RKO (cell line): ENCODE measurements around the gene PALM2AKAP2.

Experiments used
- DNase-seq: peaks from one replicate; pipeline ENCODE4 v3.0.0-alpha.2; 2016; ENCODE audit warnings: low spot score

Gene PALM2AKAP2

DNA sequence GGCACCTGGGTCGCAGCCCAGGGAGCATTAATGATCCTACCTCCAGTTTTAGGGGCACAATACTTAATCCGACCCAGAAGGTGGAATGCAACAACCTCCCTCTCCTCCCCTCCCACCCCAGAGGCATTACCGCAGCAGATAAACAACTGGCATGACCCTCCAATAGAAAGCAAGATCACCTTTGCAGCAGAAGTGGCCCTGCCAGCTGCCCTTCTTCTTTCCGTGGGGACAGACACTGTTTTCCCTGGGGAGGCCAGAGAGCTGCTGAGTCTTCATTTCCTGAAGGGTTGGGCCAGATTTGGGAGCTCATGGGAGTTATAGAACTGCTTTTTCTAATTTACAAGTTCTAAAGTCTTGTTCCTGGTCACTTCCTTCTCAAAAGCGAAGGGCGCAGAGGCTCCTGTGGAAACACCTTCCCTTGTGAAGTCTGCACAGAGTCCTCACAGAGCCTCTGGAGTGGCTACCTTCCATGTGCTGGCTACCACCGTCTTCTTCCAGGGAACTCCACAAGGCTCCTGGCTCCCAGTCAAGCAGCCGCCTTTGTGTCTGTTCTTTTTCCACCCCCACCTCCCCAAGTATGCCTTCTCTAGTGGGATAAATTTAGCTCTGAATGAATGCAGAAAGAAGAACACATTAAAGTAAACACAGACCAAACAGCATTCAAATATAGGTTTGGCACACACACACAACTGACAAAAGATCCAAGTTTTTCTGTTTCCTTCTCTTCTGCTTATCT is 8.0 kb upstream of the PALM2AKAP2 start:
- DNase-seq: no peak

DNA sequence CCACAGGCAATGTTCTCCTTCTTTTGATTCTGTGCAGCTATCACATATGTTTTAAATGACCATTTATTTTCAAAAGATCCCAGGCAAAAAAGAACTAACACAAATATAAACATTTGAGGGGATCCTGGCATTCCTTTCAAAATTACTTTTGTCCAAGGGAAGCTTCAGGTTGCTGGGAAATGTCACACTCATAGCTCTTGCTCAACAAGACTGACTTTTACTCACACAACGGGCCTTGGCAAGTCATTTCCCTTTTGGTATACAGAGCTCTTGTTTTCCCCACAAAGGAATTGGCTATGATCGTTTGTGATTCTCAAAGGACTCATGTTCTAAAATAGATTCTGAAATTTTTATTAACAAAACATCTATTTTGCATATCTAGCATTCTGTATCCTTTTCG is 4.5 kb upstream of the PALM2AKAP2 start:
- no peak for DNase-seq

DNA sequence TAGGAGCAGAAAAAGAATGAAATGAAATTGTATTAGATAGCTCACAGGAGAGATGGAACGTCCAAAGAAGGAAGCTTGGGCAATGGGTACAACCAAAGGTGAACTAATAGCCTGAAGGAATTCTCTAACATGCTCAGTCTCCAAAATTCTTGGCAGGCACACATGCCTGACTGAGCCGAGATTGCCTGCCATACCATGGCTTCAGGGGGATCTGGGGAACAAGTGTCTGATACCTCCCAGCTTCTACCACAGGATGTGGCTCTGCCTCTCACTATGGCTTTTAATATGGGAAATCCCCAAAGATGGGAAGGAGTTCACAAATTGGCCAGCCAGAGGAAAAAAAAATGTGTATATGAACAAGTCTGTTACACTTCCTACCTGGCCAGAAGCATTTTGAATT is 3.6 kb upstream of the PALM2AKAP2 start:
- DNase-seq: no peak

DNA sequence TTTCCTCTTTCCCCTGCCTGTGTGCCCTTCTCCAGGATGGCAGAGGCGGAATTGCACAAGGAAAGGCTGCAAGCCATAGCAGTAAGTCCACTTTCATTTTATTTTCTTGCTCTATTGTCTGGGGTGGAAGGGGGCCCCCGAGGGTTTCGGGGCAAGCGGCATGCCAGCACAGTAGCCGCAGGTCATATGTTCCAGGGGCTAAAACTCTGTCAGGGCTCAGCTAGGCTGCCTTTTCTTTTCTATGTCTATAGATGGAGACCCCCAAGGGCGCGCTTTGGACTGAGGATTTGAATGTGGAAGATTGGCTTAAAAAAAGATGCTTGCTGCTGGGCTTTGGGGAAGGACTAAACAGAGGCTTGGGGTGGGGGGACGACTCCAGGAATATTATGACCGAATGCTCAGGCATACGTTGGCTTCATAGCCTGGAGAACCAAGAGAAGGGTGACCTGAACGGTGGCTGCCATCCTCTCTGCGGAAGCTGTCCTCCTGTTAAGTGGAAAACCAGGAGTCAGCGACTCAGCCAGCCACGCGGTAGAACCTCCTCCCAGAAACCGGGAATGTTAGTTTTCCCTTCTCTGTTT is 545 bp downstream of the PALM2AKAP2 start:
- no peak for DNase-seq

DNA sequence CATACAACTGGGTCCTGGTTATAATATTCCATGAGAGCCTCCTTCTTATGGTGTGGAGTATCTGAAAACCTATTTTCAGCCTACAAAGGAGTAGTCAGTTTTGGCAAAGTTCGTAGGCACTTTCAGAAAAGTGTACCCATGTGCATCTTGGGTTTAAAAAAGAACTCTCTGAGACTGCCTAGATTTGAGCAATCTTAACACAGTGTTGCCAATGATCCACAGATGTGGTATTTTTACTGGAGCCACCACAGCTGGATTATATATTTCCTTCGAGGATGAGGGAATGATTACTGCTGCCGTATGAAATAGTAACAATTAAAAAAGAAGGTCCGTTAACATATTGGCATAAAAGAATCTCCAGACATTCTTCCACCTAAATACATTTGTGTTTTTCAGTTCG is 1.1 kb downstream of the PALM2AKAP2 start:
- DNase-seq: no peak

DNA sequence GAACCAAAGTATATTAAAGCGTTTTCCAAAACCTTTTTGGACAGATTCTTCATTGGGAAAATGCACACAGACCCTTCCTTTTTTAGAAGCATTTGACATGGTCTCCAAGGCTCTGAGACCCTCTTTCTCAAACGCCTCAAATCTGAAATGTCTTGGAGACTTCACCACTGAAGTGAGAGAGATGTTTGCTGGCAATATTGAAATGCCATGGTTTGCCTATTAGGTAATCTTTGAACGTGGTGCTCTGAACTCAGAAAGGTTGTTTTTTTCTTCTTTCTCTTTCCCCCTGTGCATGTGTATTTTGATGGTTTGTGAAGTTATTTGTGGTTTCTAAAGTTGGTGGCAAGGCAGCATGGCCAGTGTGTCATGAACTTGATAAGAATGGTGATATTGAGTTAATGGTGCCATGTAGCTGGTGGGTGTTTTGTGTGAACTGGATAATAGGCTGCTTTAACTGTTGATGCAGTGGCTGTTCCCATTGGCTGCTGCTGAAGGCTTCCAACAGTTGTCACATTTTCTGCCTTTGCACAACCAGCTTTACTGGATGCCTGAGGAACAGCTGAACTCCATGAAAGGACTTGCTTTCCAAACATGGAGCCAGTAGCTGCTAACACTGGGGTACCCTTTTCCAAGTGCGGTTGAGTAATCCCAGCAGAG is 1.7 kb downstream of the PALM2AKAP2 start:
- DNase-seq: no peak

DNA sequence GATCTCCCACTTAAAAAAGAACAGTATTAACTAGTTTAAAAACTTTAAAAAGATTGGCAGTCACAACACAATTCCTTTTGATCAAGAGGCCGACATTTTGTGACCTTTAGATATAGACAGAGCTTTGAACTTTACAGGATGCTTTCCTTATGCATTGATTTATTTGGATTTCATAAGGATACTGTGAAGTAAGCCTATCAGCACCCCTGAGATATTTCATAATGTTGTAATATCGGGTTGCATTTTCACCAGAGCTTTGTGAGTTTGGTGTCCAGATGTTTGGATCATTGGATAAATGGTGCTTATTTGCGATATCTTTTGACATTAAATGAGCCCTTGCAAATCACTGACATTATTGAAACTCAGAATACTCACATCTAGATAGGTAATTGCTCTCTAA is 7.7 kb downstream of the PALM2AKAP2 start:
- DNase-seq: no peak

DNA sequence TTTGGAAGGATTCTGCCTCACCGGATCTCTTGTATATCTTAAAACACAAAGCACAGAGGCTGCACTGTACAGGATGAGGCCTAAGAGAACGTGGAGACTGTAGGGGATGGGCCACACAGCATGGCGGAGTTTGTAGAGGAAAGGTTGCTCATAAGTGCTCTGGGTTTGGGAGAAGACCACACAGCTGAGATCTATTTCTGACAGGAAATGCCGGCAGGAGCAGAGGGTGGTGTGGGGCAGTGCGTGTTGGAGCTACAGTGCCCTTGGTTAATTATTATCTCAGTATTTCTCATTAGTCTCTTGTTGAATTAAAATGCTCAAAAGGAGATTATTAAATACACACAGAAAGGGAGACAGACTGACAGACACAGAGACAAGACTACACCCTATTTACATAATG is 9.6 kb downstream of the PALM2AKAP2 start:
- no peak for DNase-seq

DNA sequence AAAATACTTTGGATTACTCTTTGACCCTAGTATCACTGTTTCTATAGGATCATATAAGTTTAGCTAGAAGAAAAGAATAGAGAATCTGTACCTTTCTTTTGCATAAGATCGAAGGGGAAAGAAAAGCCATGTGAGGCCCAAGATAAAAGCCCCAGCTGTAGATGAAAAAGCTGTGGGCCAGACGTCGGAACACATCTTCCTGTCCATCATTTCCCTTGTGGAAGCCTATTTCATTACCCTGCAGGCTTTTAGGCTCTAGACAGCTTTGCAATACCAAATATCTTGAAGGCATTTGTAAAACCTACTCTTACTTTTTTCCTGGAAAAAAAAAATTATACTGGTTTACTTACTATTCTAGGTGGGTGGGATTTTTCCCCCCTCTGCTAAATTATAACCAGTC is 10.0 kb downstream of the PALM2AKAP2 start:
- no peak for DNase-seq

DNA sequence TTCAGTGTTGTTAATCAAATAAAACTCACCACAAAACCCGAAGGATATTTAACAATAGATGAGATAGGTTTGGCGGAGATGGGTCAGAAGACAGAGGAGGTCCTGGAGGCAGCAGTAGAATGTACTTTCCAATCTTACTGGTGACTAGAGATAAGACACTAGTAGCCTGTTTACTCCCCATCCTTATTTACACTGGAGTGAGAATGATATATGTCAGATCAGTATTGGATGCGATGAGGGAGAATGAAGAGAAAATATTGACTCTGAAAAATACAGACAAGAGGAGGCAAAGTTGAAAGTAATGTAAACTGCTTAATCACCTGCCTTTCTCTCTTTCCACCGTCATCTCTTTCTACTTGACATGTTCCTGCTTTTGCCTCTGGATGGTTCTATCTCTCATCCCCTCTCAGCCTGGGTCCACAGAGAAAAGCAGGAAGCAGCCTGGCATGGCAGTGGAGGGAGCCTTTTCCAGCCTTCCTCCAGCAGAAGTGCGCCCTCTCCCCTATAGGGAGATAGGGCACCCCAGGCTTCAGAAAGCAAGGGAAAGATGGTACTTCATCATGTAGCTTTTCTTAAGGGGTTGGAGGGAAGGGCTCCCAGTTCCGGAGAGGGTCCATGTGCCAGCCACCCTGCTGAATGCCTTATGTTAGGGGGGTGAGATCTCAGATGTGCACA is 11.1 kb downstream of the PALM2AKAP2 start:
- DNase-seq: no peak

DNA sequence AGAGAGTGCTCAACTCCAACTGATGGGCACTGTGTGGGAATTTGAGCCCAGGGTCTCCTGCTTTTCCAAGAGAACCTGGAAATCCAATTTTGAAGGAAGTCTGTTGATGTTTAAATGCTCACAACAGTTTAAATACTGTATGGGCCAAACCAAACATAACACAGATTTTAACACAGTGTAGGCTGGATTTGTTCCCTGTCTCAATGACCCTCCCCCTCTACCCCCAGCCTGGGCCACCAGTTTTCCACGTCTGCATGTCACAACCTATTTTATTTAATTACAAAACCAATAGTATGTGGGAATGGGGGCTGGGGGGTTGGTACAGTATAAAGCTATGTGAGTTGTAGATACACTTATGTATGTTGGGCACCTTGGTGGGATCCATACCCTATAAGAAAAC is 11.7 kb downstream of the PALM2AKAP2 start:
- no peak for DNase-seq

DNA sequence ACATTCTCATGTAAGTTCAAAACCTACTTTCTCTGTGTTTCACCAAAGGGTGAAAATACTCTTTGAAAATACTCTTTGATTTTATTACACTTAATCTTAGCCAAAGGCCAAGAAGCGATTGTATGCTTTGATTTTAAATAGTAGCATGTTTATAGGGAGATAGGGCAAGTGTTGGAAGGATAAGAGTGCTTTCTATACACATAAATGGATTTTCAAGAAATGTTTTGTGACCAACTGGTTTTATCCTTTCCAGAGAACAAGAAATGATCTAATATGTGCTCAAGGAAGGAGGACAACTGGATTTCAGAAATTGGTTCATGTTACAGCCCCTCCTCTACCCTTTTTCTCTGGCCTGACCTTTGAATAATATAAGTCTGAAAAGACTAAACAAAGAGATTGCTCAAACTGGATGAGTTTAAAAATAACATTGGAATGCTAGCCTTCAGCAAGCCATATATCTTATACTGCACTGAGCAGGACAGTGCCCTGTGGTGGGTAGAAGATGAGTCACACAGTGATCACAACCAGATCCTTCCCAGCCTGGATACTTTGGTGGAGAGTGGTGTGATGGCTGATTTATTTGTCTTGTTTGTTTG is 13.1 kb downstream of the PALM2AKAP2 start:
- DNase-seq: peak; percentile 30

DNA sequence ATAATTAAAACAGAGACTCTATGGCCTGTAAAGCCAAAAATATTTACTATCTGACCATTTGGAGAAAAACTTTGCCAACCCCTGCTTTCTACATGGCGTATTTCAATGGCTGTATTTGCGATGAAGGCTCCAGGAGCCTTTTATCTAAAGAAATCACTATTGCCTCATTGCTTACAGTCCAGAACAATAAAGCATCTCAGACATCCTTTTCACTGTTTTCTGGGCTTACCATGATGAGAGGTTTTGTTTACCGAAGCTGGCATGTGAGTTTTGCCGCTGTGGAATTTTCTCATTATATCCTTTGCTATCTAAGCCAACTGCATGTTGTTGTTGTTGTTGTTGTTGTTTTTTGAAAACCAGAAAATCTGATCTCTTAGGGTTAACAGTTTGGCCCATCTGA is 13.9 kb downstream of the PALM2AKAP2 start:
- no peak for DNase-seq

DNA sequence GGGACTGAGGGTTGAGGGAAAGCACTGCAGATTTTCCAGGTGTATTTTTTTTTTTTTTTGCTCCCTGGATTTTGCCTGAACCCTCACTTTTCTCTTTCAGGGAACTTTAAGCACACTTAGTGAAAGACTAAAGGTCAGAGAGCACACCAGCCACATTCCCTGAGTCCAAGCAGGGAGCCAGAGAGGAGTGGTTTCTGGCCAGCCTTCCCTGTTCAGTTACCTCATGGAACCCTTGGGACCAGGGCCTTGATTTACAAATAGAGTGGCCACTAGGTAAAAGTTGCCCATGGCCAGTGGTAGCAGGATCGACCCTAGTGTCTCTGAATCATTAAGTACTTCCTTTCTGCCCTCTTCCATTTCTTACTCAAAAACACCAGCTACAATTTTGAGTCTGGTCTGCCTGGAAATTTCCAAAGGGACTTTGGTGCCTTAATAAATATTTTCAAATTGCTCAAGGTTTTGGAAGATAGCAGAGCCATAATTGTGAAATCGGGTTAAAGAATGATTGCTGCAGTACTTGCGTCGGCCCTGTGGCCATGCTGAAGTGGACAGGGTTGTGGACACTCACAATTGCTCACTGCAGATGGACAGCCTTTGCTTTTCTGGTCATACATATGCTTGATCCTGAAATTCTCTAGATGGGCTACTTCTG is 14.5 kb downstream of the PALM2AKAP2 start:
- no peak for DNase-seq

DNA sequence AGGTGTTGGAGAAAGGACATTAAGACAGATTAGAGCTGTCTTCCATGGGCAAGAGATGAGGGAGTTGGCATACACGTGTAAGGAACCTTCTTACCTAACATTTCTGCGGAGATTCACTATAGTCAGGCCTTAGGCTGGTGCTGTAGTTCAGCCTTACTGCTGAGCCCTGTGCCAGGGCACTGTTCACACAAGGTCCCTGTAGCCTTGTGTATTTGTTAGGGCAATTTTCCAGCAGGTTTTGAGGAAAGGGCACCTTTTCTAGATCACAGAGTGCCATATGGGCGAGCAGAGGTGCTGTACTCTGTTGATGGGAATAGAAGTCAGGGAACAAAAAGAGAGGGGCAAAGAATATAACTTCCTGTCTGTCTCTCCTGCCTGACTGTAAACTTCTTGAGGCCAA is 15.6 kb downstream of the PALM2AKAP2 start:
- no peak for DNase-seq

DNA sequence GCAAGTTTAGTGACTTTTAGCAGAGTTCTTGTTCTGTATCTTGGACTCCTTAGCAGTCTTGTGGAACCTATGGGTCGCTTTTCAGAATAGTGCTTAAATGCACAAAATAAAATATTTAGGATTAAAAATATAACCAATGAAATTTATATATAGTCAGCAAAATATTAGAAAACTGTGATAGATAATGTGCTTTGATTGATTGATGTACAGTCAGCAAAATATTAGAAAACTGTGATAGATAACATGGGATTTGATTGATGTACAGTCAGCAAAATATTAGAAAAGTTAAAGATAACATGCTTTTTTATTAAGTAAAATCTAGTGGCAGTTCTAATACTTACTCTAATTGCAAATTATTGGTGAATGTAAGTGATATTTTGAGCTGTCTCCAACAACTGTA is 16.1 kb downstream of the PALM2AKAP2 start:
- no peak for DNase-seq

DNA sequence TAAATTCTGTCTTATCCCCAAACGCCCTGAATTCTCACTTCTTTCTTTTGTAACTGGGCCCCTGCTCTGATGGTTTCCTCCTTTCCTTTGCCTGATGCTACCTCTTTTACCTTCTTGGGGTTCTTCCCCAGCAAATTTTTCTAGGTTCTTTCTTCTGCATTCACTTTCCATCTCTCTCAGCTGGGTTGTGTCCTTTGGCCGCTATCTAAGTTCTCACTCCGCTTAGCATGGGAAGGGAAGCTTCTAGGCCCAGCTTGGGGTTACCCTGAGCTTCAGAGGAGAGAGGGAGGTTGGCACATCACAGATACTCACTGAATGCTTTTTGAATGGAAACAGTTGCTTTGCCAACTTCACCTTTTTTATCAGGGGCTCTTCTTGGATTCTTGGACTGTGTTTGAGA is 17.0 kb downstream of the PALM2AKAP2 start:
- DNase-seq: no peak

DNA sequence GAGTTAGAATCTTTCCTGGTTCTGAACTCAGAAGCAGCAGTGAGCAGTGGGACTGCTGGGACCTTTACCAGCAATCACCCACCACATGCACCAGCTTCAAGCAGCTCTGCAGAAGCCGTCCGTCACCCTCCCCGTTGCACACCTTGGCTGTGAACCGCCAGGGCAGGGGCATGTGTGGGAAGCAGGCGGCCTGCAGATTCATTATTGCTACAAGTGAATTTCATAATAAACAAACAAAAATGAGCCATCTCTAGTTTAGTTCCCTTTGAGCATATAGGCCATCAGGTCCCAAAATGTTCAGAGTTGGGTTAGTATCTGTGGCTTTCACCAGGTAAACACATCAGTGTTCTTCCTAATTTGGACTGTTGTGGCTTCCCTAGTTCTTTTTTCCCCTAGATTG is 17.5 kb downstream of the PALM2AKAP2 start:
- no peak for DNase-seq

DNA sequence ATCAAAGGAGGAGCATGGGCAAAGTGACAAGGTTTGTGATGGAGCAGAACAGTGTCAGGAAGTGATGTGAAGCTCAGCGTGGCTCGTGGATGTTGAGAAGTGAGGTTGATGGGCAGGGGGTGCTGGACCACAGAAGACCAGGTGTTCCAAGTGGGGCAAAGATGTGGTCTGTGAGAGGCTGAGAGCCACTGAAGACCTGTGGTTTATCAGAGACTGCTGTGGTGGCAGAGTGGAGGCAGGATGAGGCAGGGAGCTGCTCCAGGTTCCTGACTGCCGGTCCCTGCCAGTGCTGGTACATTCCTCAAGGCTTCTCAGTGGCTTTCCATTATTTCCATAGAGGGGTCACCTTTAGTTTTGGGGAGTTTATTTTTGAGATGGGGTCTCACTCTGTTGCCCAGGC is 19.1 kb downstream of the PALM2AKAP2 start:
- no peak for DNase-seq

DNA sequence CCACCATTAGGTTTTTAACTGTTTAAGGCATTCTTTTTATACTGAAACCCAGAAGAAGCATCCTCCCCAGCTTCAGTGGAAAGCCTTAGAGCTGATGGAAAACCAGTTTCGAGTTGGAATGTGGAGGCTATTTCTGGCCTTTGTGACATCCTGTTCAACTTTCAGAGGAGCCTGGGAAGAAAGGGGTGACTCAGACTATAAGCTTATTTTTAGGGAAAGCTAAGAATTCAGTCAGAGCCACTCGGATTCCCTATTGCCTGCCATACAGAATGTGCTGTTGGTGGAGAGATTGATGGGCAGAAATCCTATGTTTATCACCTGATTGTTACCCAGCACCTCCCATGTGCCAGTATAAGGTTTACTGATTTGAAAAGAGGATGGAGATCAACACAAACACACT is 19.8 kb downstream of the PALM2AKAP2 start:
- peak; percentile 26 for DNase-seq

DNA sequence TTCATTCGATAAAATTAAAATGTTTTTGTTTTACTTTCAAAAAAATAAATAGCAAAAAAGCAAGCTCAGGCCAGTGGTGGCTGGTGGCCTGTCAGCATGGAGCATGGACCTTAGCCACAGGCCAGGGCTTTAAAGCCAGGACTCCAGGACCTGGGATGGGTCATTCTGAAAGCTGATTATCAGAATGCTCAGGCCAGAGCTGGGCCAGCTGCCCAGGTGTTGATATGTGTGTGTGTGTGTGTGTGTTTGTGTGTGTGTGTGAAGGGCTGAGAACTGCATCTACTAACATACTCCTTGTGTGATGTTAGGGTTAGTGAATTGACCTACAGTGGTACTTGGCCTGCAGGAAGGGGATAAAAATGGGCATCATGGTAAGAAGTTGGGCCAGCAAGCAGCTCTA is 21.5 kb downstream of the PALM2AKAP2 start:
- DNase-seq: no peak

DNA sequence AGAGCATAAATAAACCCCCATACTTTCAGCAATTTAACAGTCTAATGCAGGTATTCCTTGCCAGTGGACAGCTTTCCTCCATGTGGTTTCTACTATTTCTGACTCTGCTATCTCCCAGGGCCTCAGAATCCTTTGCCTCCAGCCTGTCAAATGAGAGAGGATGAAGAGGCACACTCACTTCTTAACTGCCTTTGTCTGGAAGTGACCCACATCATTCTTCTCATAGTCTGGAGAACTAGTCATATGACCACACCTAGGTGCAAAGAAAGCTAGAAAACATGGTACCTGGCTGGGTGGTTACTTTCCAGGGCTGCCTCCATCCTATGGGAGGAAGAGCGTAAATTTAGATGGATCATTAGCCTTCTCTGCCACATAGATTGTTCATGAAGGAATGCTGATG is 22.5 kb downstream of the PALM2AKAP2 start:
- DNase-seq: no peak
